HG03442 (cell line): Measurements from ENCODE around the gene DNM3.

ENCODE experiments used
- ATAC-seq: cut with Tn5 transposase; IDR thresholded peaks from one replicate; pipeline ENCODE4 v1.9.1; 2021; ENCODE audit warnings: mild to moderate bottlenecking, moderate library complexity; ENCODE audit not compliant: unreplicated experiment

DNM3 gene

DNA sequence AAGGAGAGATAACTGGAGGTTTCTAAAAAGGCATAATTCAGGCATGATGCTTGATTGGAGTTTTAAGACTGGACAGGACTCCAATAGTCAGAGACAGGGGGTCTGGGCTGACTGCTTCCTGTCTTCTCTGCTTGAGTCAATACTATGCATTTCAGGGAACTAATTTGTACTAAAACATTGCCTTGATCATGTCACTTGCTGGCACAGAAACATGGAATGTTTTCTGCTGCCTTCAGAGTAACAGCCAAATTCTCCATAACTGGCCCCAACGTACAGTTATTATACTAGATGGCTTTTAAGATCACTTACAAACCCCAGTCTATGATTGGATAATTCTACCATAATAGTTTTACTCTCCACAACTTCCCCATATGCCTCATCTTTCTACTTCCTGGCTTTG is 247.0 kb downstream of the DNM3 start:
- ATAC-seq, result no peak

DNA sequence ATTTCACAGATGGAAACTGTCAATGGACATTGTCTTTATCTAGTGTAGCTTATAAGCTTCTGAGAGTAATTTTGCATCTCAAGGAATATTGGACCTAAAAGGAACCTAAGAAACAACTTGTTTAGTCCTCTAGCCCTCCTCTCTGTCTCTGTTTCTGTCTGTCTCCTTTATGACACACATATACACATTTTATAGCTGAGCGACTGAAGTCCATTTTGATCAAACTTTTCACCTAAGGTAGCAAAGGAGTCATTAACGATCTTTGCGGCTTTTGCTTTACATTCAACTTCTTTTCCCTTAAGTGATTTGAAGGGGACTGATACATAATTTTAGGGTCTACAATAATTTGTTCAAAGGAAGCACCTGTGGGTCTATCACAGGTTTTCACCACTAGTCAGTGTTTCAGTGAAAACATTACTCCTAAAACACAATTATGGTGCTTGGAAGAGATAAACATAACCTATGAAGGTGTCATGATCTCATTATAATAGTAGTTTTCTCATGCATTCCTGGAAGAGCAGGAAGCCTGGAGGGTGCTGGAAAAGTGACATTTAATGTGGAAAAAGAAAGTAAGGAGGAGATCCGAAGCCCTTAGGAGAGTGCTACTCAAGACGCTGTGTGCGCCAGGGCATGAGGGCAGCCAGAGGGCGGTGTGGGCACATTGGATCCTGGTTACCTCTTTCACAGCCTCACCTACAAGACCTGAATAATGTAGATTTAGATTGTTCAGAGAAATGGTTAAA is 248.6 kb downstream of the DNM3 start:
- ATAC-seq, result no peak

DNA sequence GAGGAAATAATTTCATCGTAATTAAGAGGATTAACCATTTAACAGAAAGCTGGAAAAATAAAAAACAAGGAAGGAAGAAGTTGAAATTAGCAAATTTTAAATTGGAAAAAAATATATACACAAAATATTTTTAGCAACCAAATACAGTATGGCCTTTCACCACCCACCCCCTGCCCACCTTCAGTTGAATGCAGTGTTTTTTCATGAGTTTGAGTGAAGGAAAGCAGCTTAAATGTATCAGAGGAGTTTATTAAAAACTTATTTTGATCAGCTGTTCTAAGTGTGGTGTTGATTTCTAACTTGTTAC is 249.2 kb downstream of the DNM3 start:
- no peak for ATAC-seq

GRCh38 chr1:172095846-172096245 is 254.5 kb downstream of the DNM3 start:
- ATAC-seq, result no peak

- no peak for ATAC-seq
Observed at GRCh38 chr1:172105230-172105629, 263.9 kb downstream of the DNM3 start.

DNA sequence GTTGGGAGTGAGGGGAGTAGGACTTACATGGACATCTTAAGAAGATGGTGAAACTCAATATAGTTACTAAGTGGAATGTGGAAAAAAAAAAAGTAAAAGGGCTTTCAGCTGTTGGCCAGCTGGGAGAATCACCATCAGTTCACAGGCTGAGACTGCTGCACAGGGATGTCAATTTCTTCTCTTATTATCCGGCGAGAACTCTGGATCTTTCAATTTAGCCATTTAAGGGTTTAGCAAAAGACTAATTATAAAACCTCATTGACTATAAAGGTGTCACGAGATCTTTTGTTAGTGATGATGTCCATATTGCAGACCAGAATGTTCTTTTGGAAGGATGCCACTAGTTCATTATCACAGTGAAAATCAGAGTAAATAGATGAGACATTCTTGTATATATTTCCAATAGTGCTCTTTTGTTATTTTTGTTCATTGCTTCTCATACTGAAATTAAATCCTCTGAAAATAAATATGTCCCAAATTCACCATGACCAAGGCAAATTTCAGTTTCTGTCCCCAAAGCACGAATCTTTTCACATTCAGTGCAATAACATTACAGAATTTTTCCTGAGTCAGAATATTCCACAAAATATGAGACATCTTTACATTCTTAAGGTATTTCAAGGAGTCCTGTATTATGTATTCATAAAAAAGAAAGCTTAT is 266.1 kb downstream of the DNM3 start:
- no peak for ATAC-seq

DNA sequence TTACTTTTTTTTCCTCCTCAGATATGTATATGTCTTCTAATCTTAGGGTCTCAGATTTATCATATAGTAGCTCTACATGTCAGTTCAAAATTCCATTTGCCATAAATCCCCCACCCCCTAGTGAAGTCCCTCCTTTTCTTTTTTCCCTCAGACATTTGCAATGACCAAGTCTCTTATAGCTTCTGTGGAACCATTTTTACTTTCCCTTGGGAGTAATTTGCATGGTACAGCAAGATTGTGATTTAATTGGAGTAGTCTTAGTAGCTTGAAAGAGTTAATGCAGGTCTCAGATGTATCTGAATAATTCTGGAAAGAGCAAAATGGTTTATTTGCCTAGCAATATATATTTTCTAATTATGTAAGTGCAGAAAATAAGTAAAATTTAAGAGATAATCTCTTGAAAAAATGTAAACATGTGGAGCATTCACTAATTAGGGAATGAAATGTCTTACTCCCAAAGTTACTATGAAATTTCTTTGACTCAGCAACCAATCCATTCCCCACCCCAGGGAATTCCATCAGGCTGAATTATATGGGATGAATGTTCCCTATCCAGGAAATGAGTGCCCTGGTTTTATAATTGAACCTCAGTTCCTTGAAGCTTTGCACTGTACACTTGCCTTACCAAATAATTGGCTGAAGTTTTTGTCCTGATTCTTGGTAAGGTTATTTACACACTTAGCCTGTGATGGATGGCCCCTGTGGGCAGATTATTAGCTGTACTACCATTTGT is 267.0 kb downstream of the DNM3 start:
- ATAC-seq, result no peak

DNA sequence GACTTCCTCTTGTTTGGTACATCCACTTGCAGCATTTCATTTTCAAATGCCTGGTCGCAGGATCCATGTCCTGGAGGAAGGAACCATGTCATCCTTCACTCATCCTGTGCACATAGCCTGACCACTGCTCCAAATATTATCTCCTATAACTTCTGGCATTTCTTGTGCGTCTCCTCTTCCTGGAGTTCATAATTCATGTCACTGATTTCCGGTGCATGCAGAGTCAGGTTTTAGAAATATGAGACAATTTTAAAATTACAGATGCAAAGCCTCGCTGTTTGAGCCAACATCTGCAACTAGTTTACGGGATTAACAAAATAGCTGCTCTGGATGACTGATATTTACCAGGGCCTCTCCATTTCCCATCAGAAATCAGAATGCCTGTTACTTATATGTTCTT is 268.1 kb downstream of the DNM3 start:
- ATAC-seq, result no peak

DNA sequence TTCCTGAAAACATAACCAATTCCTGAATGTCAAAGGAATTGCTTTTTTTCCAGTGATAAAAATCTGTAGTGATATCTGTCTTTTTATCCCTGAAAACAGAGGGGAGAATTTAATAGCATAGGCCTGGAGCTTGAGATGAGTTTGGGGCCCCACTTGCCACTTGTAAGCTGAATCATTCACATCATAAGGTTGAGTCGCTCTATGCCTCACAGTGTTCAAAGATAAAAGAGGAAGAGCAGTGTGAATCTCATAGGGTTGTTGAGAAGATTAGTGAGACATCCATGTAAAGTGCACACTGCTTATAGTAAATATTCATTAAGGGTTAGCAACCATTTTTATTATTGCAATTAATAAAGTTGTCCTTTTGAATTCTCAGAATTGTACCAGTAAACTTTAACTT is 271.3 kb downstream of the DNM3 start:
- no peak for ATAC-seq

DNA sequence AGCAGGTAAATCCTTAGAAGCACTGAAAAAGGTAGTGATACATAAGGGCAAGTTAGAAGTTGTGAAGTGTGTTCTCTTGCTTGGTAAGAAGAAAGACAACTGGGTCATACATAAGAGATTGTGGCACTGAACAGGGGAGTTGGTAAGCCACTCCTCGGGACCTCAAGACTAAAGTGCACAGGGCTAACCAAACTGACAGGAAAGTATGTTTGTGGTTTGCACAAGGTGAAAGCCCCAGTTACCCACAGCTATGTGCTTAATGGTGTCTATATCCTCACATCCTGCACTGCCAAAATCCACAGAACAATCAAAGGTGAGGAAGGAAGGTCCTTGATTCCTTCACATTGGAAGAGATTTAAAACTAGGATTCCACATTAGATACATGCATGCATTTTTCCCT is 276.5 kb downstream of the DNM3 start:
- ATAC-seq, result peak; percentile 50

DNA sequence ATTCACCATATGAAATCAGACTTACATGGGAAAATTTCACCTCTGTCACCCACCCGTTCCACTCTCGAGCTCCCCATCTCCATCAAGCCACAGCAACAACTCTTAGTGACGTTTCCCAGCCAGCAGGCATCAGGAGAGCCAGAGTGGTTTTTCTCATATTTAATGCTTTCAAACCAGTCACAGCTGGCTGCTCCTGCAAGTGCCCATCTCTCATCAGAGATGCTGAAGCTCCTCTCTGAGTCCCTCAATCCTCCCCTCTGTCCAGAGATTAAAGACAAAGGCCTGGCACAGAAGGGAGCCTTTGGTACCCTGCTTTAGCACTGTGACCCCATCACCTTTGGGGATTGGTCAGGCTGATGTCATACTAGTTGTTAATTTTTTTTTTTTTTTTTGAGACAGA is 277.3 kb downstream of the DNM3 start:
- no peak for ATAC-seq

DNA sequence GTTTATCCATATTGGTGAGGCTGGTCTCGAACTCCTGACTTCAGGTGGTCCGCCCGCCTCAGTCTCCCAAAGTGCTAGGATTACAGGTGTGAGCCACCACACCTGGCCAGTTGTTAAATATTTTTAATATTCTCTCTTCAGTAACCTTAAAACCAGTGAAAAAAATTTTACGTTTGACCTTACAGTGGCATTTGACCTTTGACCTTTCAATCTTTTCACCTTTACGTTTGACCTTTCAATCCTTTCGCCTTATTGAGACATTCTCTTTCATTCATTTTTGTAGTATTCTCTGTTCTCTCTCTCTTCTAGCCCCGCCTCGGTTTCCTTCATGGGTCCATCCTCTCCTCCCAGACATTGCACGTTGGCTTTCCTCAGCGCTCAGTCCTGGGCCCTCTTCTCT is 277.9 kb downstream of the DNM3 start:
- no peak for ATAC-seq

DNA sequence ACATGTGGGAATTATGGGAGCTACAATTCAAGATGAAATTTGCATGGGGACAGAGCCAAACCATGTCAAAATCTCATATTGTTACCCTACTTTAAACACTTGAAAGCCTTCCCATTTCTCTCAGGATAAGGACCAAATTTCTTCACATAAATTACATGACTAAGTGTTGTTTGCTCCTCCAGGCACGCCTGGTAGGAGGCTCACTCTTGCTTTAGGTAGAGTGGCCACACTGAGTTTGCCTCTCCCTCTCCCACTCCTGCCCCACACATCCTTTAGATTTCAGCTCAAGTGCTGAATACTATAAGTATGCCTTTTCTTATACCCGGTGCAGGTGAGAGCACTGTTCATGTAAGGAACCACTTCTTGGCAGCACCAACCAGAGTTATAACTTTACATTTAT is 279.1 kb downstream of the DNM3 start:
- no peak for ATAC-seq

DNA sequence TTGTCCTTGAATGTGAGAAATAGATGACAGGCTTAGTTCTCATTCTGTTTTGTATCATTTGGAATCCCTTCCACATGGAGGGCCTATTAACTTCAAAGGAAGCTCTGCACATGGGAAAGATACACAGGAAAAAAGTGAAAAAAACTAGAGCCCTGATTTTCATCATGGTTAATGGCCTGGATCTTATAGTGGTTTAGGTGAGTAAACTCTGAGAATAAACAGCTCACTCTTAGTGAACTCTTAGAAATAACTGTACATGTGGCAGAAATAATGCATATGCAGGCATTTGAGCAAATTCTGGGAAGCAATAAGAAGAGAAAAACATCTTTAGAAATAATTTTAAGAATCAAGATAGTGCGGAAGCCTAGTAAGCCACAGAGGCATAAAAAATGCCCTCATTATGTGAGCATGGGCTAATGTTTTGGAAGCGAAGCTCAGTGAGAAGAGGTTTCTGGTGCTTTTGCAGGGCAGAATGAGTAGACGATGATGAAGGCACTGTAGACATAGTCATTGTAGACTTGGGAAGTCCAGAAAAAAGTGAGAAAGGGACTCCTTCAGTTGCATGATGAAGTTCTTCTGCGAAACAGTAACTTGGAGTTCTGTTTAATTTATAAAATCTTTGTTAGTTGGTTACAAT is 279.9 kb downstream of the DNM3 start:
- ATAC-seq, result no peak

DNA sequence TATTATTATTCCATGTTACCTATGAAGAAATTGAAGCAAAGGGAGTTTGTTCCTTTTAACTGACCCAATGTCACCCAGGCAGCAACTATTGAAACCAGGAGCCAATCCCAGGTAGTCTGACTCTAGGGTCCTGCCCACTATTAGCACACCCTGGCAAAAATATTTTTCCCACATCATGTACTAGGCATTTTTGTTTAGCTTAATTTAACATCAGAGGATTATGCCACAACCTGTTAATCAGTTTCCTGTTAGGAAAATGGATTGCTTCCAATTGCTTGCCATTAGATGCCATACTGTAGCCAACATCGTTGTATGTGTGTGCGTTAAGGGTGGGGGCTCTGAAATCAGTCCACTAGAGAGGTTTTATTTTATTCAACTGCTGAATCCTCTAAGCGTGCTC is 281.1 kb downstream of the DNM3 start:
- no peak for ATAC-seq

DNA sequence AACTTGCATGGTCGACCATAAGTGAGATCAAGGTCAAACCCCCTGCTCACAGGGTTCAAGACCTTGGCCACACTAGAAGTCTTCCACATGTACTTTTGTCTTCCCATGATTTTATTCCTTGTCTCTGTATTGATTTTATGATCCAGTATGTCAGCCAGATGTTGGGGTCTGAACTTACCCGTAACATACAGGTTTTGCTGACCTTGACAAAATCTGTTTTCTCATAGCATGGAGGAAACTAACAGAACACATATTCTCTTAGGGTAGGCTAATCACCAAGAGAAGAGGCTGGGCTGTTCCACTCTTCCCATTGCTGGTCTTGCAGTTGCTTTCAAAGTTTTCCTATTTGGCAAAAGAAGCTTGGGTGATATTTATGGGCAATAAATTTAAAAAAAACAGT is 284.0 kb downstream of the DNM3 start:
- no peak for ATAC-seq

DNA sequence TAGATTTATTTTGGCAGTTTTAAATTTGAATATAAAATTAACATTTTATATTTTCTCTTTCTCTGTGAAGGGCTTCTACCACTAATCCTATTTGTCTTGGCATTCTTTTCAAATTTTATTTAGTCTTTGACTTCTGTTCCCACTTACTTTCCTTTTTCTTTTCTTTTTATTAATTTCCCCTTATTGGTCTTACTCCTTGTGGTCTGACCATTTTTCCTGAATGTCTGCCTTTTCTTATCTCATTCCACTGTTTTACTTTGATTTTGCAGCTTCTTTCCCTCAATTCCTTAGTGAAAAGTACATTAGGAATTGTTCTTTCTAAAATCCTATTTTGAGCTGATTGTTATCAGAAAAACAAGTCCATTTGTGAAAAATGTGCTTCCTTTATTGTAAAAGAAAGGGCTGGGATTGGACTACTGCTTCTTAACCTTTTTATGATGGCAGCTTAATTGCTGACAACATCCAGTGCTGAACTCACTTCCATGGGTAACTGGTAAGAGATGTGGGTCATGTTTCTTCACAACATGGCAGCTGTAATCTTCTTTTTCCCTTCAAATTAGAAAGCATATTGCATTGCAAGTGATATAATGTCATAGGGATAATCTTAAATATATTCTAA is 284.6 kb downstream of the DNM3 start:
- ATAC-seq, result no peak

GRCh38 chr1:172132836-172133235 is 291.5 kb downstream of the DNM3 start:
- no peak for ATAC-seq

GRCh38 chr1:172134087-172134731 is 292.9 kb downstream of the DNM3 start:
- no peak for ATAC-seq

DNA sequence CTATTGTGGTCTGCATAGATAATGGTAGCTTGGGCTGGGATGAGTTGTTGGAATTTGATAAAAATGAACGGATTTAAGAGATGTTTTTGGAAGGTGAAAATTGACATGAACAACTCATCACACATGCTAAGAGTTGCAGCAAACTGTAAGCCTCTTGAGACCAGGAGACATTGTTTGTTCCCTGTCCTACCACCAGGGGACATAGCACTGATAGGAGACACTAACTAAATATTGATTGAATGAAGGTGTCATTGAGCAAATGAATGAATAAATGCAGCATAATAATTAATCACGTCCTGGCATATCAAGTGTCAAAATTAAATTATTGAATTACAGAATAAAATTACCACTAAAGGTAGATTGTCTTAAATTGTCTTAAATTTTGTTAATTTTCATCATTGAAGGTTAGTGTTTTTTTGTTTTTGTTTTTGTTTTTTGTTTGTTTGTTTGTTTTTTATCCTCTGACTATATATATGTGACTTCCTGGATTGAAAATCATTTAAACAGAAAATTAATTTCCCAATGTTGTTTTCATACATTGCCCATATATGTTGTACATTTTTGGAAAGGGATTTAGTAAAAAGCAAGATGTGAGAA is 293.9 kb downstream of the DNM3 start:
- ATAC-seq, result no peak
